ENCODE data around the gene NELL1.

Gene NELL1

GRCh38 chr11:21353425-21353824 lies 684.0 kb downstream of the NELL1 start:
- Histone ChIP-seq H2AFZ (ENCODE audit: low read length) (no peak overlapping the region), H3K9me2 (replicated peaks; ENCODE audit: low read depth, low read length) (no peaks in the 10 kb centered on the region)

GRCh38 chr11:21364866-21365624 lies 695.7 kb downstream of the NELL1 start:
- Histone ChIP-seq H3K36me3 (ENCODE audit: insufficient read depth, low read length) (no peaks in the 10 kb centered on the region), H4K20me1 (ENCODE audit: insufficient read depth, low read length, poor library complexity, severe bottlenecking) (no peaks in the 10 kb centered on the region), H3F3A (ENCODE audit: low read depth) (no peaks in the 10 kb centered on the region), H2AFZ (ENCODE audit: low read length) (no peak overlapping the region), H3K27me3 (ENCODE audit: insufficient read depth, low read length, poor library complexity, severe bottlenecking) (no peaks in the 10 kb centered on the region), H3K4me2 (ENCODE audit: low read depth, low read length, poor library complexity, severe bottlenecking) (no peak overlapping the region), H3K79me2 (ENCODE audit: insufficient read depth, low read length) (no peaks in the 10 kb centered on the region), H3K9ac (ENCODE audit: low read depth, low read length, poor library complexity, severe bottlenecking) (no peak overlapping the region), H3K4me3 (ENCODE audit: low read length, poor library complexity, severe bottlenecking) (no peak overlapping the region), H3K4me1 (ENCODE audit: insufficient read depth, low read length, poor library complexity, severe bottlenecking) (no peaks in the 10 kb centered on the region), H3K9me2 (replicated peaks; ENCODE audit: low read depth, low read length) (no peaks in the 10 kb centered on the region), H3K9me3 (ENCODE audit: insufficient read depth, low read depth, low read length) (no peaks in the 10 kb centered on the region)
- TF ChIP-seq EZH2phosphoT487 (IDR thresholded peaks at IDR 0.05; ENCODE audit: borderline replicate concordance), result no peak
- TF ChIP-seq, protein P1, sequence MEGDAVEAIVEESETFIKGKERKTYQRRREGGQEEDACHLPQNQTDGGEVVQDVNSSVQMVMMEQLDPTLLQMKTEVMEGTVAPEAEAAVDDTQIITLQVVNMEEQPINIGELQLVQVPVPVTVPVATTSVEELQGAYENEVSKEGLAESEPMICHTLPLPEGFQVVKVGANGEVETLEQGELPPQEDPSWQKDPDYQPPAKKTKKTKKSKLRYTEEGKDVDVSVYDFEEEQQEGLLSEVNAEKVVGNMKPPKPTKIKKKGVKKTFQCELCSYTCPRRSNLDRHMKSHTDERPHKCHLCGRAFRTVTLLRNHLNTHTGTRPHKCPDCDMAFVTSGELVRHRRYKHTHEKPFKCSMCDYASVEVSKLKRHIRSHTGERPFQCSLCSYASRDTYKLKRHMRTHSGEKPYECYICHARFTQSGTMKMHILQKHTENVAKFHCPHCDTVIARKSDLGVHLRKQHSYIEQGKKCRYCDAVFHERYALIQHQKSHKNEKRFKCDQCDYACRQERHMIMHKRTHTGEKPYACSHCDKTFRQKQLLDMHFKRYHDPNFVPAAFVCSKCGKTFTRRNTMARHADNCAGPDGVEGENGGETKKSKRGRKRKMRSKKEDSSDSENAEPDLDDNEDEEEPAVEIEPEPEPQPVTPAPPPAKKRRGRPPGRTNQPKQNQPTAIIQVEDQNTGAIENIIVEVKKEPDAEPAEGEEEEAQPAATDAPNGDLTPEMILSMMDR (conservative IDR thresholded peaks at IDR 0.05; ENCODE audit: low read length), result no peak

More at GRCh38 chr11:21353425-21353824, 684.0 kb downstream of the NELL1 start:
- Histone ChIP-seq H3K4me1 (ENCODE audit: insufficient read depth, low read length, poor library complexity, severe bottlenecking) (no peaks in the 10 kb centered on the region), H4K20me1 (ENCODE audit: insufficient read depth, low read length, poor library complexity, severe bottlenecking) (no peaks in the 10 kb centered on the region), H3K27me3 (ENCODE audit: insufficient read depth, low read length, poor library complexity, severe bottlenecking) (no peaks in the 10 kb centered on the region), H3K4me3 (ENCODE audit: low read length, poor library complexity, severe bottlenecking) (no peak overlapping the region), H3F3A (ENCODE audit: low read depth) (no peaks in the 10 kb centered on the region), H3K9ac (ENCODE audit: low read depth, low read length, poor library complexity, severe bottlenecking) (no peak overlapping the region), H3K36me3 (ENCODE audit: insufficient read depth, low read length) (no peaks in the 10 kb centered on the region), H3K79me2 (ENCODE audit: insufficient read depth, low read length) (no peaks in the 10 kb centered on the region), H3K4me2 (ENCODE audit: low read depth, low read length, poor library complexity, severe bottlenecking) (no peak overlapping the region), H3K9me3 (ENCODE audit: insufficient read depth, low read depth, low read length) (no peaks in the 10 kb centered on the region)
- TF ChIP-seq EZH2phosphoT487 (IDR thresholded peaks at IDR 0.05; ENCODE audit: borderline replicate concordance), result no peak
- TF ChIP-seq, protein P1 (conservative IDR thresholded peaks at IDR 0.05; ENCODE audit: low read length), result no peak

DNA sequence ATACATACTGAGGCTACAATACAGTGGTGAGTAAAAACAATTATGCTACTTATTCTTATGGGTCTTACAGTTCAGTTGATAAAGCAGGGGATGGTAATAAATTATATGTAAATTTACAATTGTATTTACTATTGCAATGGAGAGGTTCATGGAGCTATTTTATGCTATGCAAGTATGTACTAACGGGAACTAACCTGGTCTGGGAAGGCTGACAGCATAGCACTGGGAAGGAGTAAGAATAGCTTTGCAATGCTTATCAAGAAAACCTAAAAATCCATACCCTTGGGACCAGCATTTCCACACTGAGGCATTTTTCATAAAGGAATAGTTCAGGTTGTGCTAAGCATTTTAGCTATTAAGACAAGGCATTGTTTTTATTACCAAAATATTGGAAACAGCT lies 700.6 kb downstream of the NELL1 start:
- Histone ChIP-seq H3K4me2 (ENCODE audit: low read depth, low read length, poor library complexity, severe bottlenecking) (no peak overlapping the region), H3K9me2 (replicated peaks; ENCODE audit: low read depth, low read length) (no peaks in the 10 kb centered on the region), H3K4me1 (ENCODE audit: insufficient read depth, low read length, poor library complexity, severe bottlenecking) (no peaks in the 10 kb centered on the region), H3K27me3 (ENCODE audit: insufficient read depth, low read length, poor library complexity, severe bottlenecking) (no peaks in the 10 kb centered on the region), H3K9ac (ENCODE audit: low read depth, low read length, poor library complexity, severe bottlenecking) (no peak overlapping the region), H3K4me3 (ENCODE audit: low read length, poor library complexity, severe bottlenecking) (no peak overlapping the region), H3F3A (ENCODE audit: low read depth) (no peaks in the 10 kb centered on the region), H3K36me3 (ENCODE audit: insufficient read depth, low read length) (no peaks in the 10 kb centered on the region), H2AFZ (ENCODE audit: low read length) (no peak overlapping the region), H4K20me1 (ENCODE audit: insufficient read depth, low read length, poor library complexity, severe bottlenecking) (no peaks in the 10 kb centered on the region), H3K79me2 (ENCODE audit: insufficient read depth, low read length) (no peaks in the 10 kb centered on the region), H3K9me3 (ENCODE audit: insufficient read depth, low read depth, low read length) (no peaks in the 10 kb centered on the region)
- TF ChIP-seq, protein P1 (conservative IDR thresholded peaks at IDR 0.05; ENCODE audit: low read length), result no peak
- no peak for TF ChIP-seq EZH2phosphoT487 (IDR thresholded peaks at IDR 0.05; ENCODE audit: borderline replicate concordance)
